ENCODE measurements around the gene UROD. TPM values are rescaled to one million over a fixed set of nuclear protein-coding genes. Genes with fewer than 3 reads are reported as not detected.

The UROD gene
- total RNA-seq, 2 donors from 2014 or later, result 41.7 to 43.5 TPM

- intact Hi-C loops (cut with DNase I), result loop anchor here (2.0 to 5.0 kb wide), 2 partner anchors 216 to 284 kb away; no protein-coding TSS in a partner anchor
- TF ChIP-seq, protein P1, sequence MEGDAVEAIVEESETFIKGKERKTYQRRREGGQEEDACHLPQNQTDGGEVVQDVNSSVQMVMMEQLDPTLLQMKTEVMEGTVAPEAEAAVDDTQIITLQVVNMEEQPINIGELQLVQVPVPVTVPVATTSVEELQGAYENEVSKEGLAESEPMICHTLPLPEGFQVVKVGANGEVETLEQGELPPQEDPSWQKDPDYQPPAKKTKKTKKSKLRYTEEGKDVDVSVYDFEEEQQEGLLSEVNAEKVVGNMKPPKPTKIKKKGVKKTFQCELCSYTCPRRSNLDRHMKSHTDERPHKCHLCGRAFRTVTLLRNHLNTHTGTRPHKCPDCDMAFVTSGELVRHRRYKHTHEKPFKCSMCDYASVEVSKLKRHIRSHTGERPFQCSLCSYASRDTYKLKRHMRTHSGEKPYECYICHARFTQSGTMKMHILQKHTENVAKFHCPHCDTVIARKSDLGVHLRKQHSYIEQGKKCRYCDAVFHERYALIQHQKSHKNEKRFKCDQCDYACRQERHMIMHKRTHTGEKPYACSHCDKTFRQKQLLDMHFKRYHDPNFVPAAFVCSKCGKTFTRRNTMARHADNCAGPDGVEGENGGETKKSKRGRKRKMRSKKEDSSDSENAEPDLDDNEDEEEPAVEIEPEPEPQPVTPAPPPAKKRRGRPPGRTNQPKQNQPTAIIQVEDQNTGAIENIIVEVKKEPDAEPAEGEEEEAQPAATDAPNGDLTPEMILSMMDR (IDR thresholded peaks at IDR 0.05), result no peak
- no peak overlapping the region for H3K9ac ChIP-seq (ENCODE audit: low read depth in 2 of 2, low read length in 2 of 2)
- DNase-seq, result no peak
- no peaks in the 10 kb centered on the region for H3K36me3 ChIP-seq
- no peaks in the 10 kb centered on the region for H3K27me3 ChIP-seq
- no peak overlapping the region for H3K27ac ChIP-seq
- H3K4me3 ChIP-seq, result no peak overlapping the region
- no peaks in the 10 kb centered on the region for H3K9me3 ChIP-seq
- no peaks in the 10 kb centered on the region for H3K4me1 ChIP-seq
Measured at GRCh38 chr1:45016767-45017166, 4.7 kb downstream of the UROD start.

- DNase-seq, result peak; percentile 71
- no peak overlapping the region for H3K27ac ChIP-seq
- intact Hi-C loops (cut with DNase I), result loop anchor here (5.0 kb wide), 1 partner anchor 214 kb away; no protein-coding TSS in a partner anchor
Measured at GRCh38 chr1:45018599-45019230, 6.7 kb downstream of the UROD start.

GRCh38 chr1:45023663-45024062 is 11.6 kb downstream of the UROD start:
- Histone ChIP-seq H3K36me3 (no peaks in the 10 kb centered on the region), H3K27ac (no peak overlapping the region), H3K9me3 (no peaks in the 10 kb centered on the region), H3K9ac (ENCODE audit: low read depth in 2 of 2, low read length in 2 of 2) (no peak overlapping the region), H3K4me3 (no peak overlapping the region), H3K4me1 (no peaks in the 10 kb centered on the region), H3K27me3 (no peaks in the 10 kb centered on the region)
- TF ChIP-seq, protein P1 (IDR thresholded peaks at IDR 0.05), result no peak
- DNase-seq, result no peak
- intact Hi-C loops (cut with DNase I), result no loop called here

More at GRCh38 chr1:45018599-45019230, 6.7 kb downstream of the UROD start:
- Histone ChIP-seq H3K4me3 (no peak overlapping the region), H3K36me3 (no peaks in the 10 kb centered on the region), H3K4me1 (no peaks in the 10 kb centered on the region), H3K9ac (ENCODE audit: low read depth in 2 of 2, low read length in 2 of 2) (no peak overlapping the region), H3K9me3 (no peaks in the 10 kb centered on the region), H3K27me3 (no peaks in the 10 kb centered on the region)
- TF ChIP-seq, protein P1 (IDR thresholded peaks at IDR 0.05), result peak; percentile 79

GRCh38 chr1:45026446-45026845 is 14.4 kb downstream of the UROD start:
- TF ChIP-seq, protein P1 (IDR thresholded peaks at IDR 0.05), result no peak
- intact Hi-C loops (cut with DNase I), result no loop called here
- DNase-seq, result no peak
- no peak overlapping the region for H3K9ac ChIP-seq (ENCODE audit: low read depth in 2 of 2, low read length in 2 of 2)
- H3K36me3 ChIP-seq, result no peaks in the 10 kb centered on the region
- no peaks in the 10 kb centered on the region for H3K27me3 ChIP-seq
- H3K4me3 ChIP-seq, result no peak overlapping the region
- H3K27ac ChIP-seq, result no peak overlapping the region
- H3K9me3 ChIP-seq, result no peaks in the 10 kb centered on the region
- no peaks in the 10 kb centered on the region for H3K4me1 ChIP-seq

GRCh38 chr1:45032837-45033236 is 20.8 kb downstream of the UROD start:
- no peaks in the 10 kb centered on the region for H3K27me3 ChIP-seq

More at GRCh38 chr1:45032837-45033236, 20.8 kb downstream of the UROD start:
- Histone ChIP-seq H3K27ac (no peak overlapping the region), H3K36me3 (no peaks in the 10 kb centered on the region), H3K4me3 (no peak overlapping the region), H3K9ac (ENCODE audit: low read depth in 2 of 2, low read length in 2 of 2) (no peak overlapping the region), H3K4me1 (peaks cover 5% of the 10 kb centered on the region), H3K9me3 (no peaks in the 10 kb centered on the region)
- no peak for DNase-seq
- TF ChIP-seq, protein P1 (IDR thresholded peaks at IDR 0.05), result no peak
- intact Hi-C loops (cut with DNase I), result no loop called here
